Measurements from ENCODE around the gene VWF. TPM values are rescaled to one million over a fixed set of nuclear protein-coding genes. Genes with fewer than 3 reads are reported as not detected.

VWF gene
- total and polyA plus RNA-seq, 2 donors (not counting 3 experiments of a cell fraction or from before 2014, with no cell fraction given): 1,041 to 2,328 TPM

DNA sequence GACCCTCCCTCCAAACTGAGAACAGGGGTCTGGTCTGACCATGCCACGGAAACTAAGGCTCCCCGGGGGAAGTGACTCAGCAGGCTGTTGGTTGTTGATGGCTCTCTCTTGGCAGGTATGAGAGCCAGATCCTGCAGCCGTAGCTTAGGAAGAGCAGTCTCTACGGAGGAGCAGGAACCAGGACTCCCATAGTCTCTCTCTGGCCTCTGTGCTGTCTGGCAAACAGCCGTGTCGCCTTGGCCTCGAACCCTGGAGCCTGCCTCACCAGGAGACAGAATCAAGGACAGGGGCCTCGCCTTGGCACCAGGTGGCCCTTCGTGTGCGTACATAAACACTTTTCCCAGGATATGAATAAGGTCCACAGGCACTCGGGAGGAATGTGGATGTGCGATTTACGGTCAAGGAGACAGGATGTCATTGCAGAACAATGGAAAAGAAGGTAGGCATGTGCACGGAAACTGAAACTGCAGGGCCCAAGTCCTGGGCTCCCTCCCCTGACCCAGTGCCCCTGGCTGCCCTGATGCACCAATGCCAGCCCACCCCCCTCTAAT lies 7.9 kb downstream of the VWF start:
- peaks cover 67% of the 10 kb centered on the region for H3K79me2 ChIP-seq (ENCODE audit: control insufficient read depth, insufficient read depth, low read length)
- BruUV-seq (replicated peaks): no TSS peak
- ChIA-PET CTCF (interaction anchor here (0.8 to 5.0 kb wide), 6 partner anchors 23 to 85 kb away, joined by 3 to 43 read pairs (median 4); no protein-coding TSS in a partner anchor), POLR2A (interaction anchor here (0.7 to 2.8 kb wide), 8 partner anchors 8 to 67 kb away, joined by 3 to 9 read pairs (median 4); partner anchors contain the start of gene VWF)
- intact Hi-C loops (cut with micrococcal nuclease) (loop anchor here (1.0 kb wide), 7 partner anchors 23 to 162 kb away; no protein-coding TSS in a partner anchor), dilution Hi-C loops (cut with MboI; ENCODE audit: extremely low pct_ligation_motif_present, low sequenced_read_pairs) (no loop called here)
- peak overlapping the region; percentile 100 for H3K27ac ChIP-seq (ENCODE audit: insufficient read depth, low read depth, low read length)
- peak overlapping the region; percentile 90 for H3K9ac ChIP-seq (replicated peaks; ENCODE audit: extremely low read depth, insufficient read depth, low read length)
- no peaks in the 10 kb centered on the region for H3K9me1 ChIP-seq (replicated peaks; ENCODE audit: control insufficient read depth, extremely low read depth, insufficient read depth, low read length)
- no peaks in the 10 kb centered on the region for H4K20me1 ChIP-seq (replicated peaks; ENCODE audit: control insufficient read depth, extremely low read depth, insufficient read depth, low read length)
- no peaks in the 10 kb centered on the region for H3K9me3 ChIP-seq (replicated peaks; ENCODE audit: control insufficient read depth, insufficient read depth, low read length)
- TF ChIP-seq POLR2AphosphoS5 (IDR thresholded peaks at IDR 0.05; ENCODE audit: insufficient read depth, low read depth, low read length) (peak; percentile 74), EZH2 (IDR thresholded peaks at IDR 0.05; ENCODE audit: borderline replicate concordance, low read depth, low read length, severe bottlenecking) (no peak), GATA2 (IDR thresholded peaks at IDR 0.05; ENCODE audit: insufficient read depth, insufficient read length, low read depth, low read length) (no peak), JUN (IDR thresholded peaks at IDR 0.05; ENCODE audit: borderline replicate concordance, insufficient read depth, insufficient read length, low read depth) (peak; percentile 89), POLR2A (IDR thresholded peaks at IDR 0.05; ENCODE audit: low read depth, low read length) (peak; percentile 77), FOS (IDR thresholded peaks at IDR 0.05; ENCODE audit: borderline replicate concordance, insufficient read depth, low read length) (peak; percentile 79), MYC (IDR thresholded peaks at IDR 0.05; ENCODE audit: low read depth, low read length) (peak; percentile 61)
- TF ChIP-seq, protein P1, sequence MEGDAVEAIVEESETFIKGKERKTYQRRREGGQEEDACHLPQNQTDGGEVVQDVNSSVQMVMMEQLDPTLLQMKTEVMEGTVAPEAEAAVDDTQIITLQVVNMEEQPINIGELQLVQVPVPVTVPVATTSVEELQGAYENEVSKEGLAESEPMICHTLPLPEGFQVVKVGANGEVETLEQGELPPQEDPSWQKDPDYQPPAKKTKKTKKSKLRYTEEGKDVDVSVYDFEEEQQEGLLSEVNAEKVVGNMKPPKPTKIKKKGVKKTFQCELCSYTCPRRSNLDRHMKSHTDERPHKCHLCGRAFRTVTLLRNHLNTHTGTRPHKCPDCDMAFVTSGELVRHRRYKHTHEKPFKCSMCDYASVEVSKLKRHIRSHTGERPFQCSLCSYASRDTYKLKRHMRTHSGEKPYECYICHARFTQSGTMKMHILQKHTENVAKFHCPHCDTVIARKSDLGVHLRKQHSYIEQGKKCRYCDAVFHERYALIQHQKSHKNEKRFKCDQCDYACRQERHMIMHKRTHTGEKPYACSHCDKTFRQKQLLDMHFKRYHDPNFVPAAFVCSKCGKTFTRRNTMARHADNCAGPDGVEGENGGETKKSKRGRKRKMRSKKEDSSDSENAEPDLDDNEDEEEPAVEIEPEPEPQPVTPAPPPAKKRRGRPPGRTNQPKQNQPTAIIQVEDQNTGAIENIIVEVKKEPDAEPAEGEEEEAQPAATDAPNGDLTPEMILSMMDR (IDR thresholded peaks at IDR 0.05; ENCODE audit: extremely low read depth in 1 of 2, insufficient read depth in 1 of 2, low read depth in 1 of 2, low read length in 2 of 2): no peak
- TF ChIP-seq, protein P2, sequence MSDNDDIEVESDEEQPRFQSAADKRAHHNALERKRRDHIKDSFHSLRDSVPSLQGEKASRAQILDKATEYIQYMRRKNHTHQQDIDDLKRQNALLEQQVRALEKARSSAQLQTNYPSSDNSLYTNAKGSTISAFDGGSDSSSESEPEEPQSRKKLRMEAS (IDR thresholded peaks at IDR 0.05; ENCODE audit: insufficient read depth, insufficient read length): peak; percentile 54
- peak; percentile 95 for DNase-seq (ENCODE audit: low read depth, low spot score)
- FAIRE-seq: peak; percentile 89
- H3K4me2 ChIP-seq (ENCODE audit: insufficient read depth, low read length): peak overlapping the region; percentile 26
- H3K4me3 ChIP-seq (replicated peaks in 1 of 3; ENCODE audit: insufficient read depth in 1 of 3, low read depth in 1 of 3, low read length in 3 of 3): no peak overlapping the region
- peaks cover 21 to 48% of the 10 kb centered on the region in 2 experiments for H3K36me3 ChIP-seq (ENCODE audit: control insufficient read depth in 2 of 2, extremely low read depth in 1 of 2, insufficient read depth in 2 of 2, low read length in 2 of 2)
- H2AFZ ChIP-seq (ENCODE audit: low read depth, low read length): no peak overlapping the region
- no peaks in the 10 kb centered on the region for H3K27me3 ChIP-seq (ENCODE audit: control insufficient read depth in 2 of 2, insufficient read depth in 2 of 2, low read length in 2 of 2)
- H3K4me1 ChIP-seq (ENCODE audit: control insufficient read depth, extremely low read depth, insufficient read depth, low read length): peaks cover 91% of the 10 kb centered on the region

Data from endothelial cell of umbilical vein (primary cell).